Smooth muscle cell (in vitro differentiated cells): Measurements from ENCODE around the gene DOCK2. TPM values are rescaled to one million over a fixed set of nuclear protein-coding genes. Genes with fewer than 3 reads are reported as not detected.
A peak's percentile ranks its signal among the peaks of the same experiment; 100 is the strongest.

Experiments
- DNase-seq: peaks from one replicate; lab custom pipeline; 2025; ENCODE audit not compliant: unreplicated experiment; lab: John Stamatoyannopoulos, UW
- H2AFZ ChIP-seq: fragments of 200-600 bp; sonication (generic); 2 replicates; pipeline ENCODE4 v1.6.0; 2016; ENCODE audit warnings: antibody characterized with exemption, low read depth, mild to moderate bottlenecking
- H3F3A ChIP-seq: fragments of 200-600 bp; sonication (generic); 2 replicates; pipeline ENCODE4 v1.6.0; 2017; ENCODE audit warnings: antibody characterized with exemption, low read depth
- H3K27ac ChIP-seq: fragments of 200-600 bp; sonication (generic); 2 replicates; pipeline ENCODE4 v1.5.1; 2016; ENCODE audit warnings: low read depth, mild to moderate bottlenecking
- H3K27me3 ChIP-seq: fragments of 200-600 bp; sonication (generic); 2 replicates; pipeline ENCODE4 v1.6.1; 2016; ENCODE audit warnings: low read depth, mild to moderate bottlenecking
- H3K36me3 ChIP-seq: fragments of 200-600 bp; sonication (generic); 2 replicates; pipeline ENCODE4 v1.5.1; 2016; ENCODE audit warnings: low read depth
- H3K4me1 ChIP-seq: fragments of 200-600 bp; sonication (generic); 2 replicates; pipeline ENCODE4 v1.5.1; 2016; ENCODE audit warnings: low read depth
- H3K4me2 ChIP-seq: fragments of 200-600 bp; sonication (generic); 2 replicates; pipeline ENCODE4 v1.6.0; 2016; ENCODE audit warnings: mild to moderate bottlenecking
- H3K4me3 ChIP-seq: fragments of 200-600 bp; sonication (generic); 2 replicates; pipeline ENCODE4 v1.5.1; 2016; ENCODE audit warnings: mild to moderate bottlenecking
- H3K79me2 ChIP-seq: fragments of 200-600 bp; sonication (generic); 2 replicates; pipeline ENCODE4 v1.6.0; 2016; ENCODE audit warnings: low read depth, mild to moderate bottlenecking
- H3K9ac ChIP-seq: fragments of 200-600 bp; sonication (generic); 2 replicates; pipeline ENCODE4 v1.6.0; 2016; ENCODE audit warnings: low read depth
- H3K9me3 ChIP-seq: fragments of 200-600 bp; sonication (generic); replicated peaks from 2 replicates; pipeline ENCODE4 v1.5.1; 2016; ENCODE audit warnings: low read depth
- H4K20me1 ChIP-seq: fragments of 200-600 bp; sonication (generic); 2 replicates; pipeline ENCODE4 v1.6.0; 2016; ENCODE audit warnings: low read depth
- CTCF ChIP-seq: fragments of 200-600 bp; sonication (generic); IDR thresholded peaks from 2 replicates; pipeline ENCODE4 v1.5.1; 2017; ENCODE audit warnings: borderline replicate concordance, mild to moderate bottlenecking, antibody characterized with exemption; ENCODE audit not compliant: insufficient read depth, poor library complexity, severe bottlenecking
- WGBS: methylation state at CpG from one replicate; pipeline ENCODE4 v1.1.7; 2016; ENCODE audit warnings: low lambda C conversion rate; 5-methylcytosine and 5-hydroxymethylcytosine counted together
- polyA plus RNA-seq: library from polyadenylated mRNA; unstranded; fragments of >200 nt; fragmentation: Nextera tagmentation; extraction: Ambion mirVana; gene quantifications from 2 replicates; pipeline ENCODE4 v1.2.1, GENCODE V29; 2016
- total RNA-seq: library from RNA; depleted of rRNA; stranded (reverse); fragments of >200 nt; gene quantifications from 2 replicates; pipeline ENCODE4 v1.2.3, GENCODE V29; 2014

The DOCK2 gene
- total and polyA plus RNA-seq, 2 experiments from 2014 or later = 0.73 to 3.0 TPM

GRCh38 chr5:169634606-169635005 is 2.5 kb upstream of the DOCK2 start:
- no peak for TF ChIP-seq CTCF
- H3K79me2 ChIP-seq = no peaks in the 10 kb centered on the region
- no peak overlapping the region for H2AFZ ChIP-seq
- 81% methylated on average over 1 of the region's 1 CpG for WGBS
- H3F3A ChIP-seq = no peaks in the 10 kb centered on the region
- H3K27me3 ChIP-seq = peaks cover 33% of the 10 kb centered on the region
- H3K4me2 ChIP-seq = no peak overlapping the region
- H3K9ac ChIP-seq = no peak overlapping the region
- H3K9me3 ChIP-seq = no peaks in the 10 kb centered on the region
- no peak for DNase-seq
- H3K36me3 ChIP-seq = no peaks in the 10 kb centered on the region
- H4K20me1 ChIP-seq = no peaks in the 10 kb centered on the region
- H3K27ac ChIP-seq = no peak overlapping the region
- H3K4me3 ChIP-seq = no peak overlapping the region
- no peaks in the 10 kb centered on the region for H3K4me1 ChIP-seq

GRCh38 chr5:169635936-169636335 is 1.1 kb upstream of the DOCK2 start:
- peaks cover 33% of the 10 kb centered on the region for H3K27me3 ChIP-seq
- no peak overlapping the region for H3K4me2 ChIP-seq
- no peak for DNase-seq
- no peak overlapping the region for H3K27ac ChIP-seq
- H2AFZ ChIP-seq = no peak overlapping the region
- H3K9ac ChIP-seq = no peak overlapping the region
- no peaks in the 10 kb centered on the region for H4K20me1 ChIP-seq
- H3F3A ChIP-seq = no peaks in the 10 kb centered on the region
- H3K4me3 ChIP-seq = no peak overlapping the region
- no peaks in the 10 kb centered on the region for H3K36me3 ChIP-seq
- WGBS = 78% methylated on average over 1 of the region's 1 CpG
- no peaks in the 10 kb centered on the region for H3K4me1 ChIP-seq
- no peaks in the 10 kb centered on the region for H3K9me3 ChIP-seq
- no peaks in the 10 kb centered on the region for H3K79me2 ChIP-seq
- no peak for TF ChIP-seq CTCF

GRCh38 chr5:169636477-169637084 is 494 bp upstream of the DOCK2 start:
- WGBS = 52% methylated on average over 23 of the region's 23 CpGs
- DNase-seq = no peak
- Histone ChIP-seq H3K9ac (no peak overlapping the region), H3K79me2 (no peaks in the 10 kb centered on the region), H2AFZ (no peak overlapping the region), H3K4me3 (peak overlapping the region; percentile 39), H3K4me1 (no peaks in the 10 kb centered on the region), H3K9me3 (no peaks in the 10 kb centered on the region), H3F3A (no peaks in the 10 kb centered on the region), H3K4me2 (peak overlapping the region; percentile 86), H3K36me3 (no peaks in the 10 kb centered on the region), H4K20me1 (no peaks in the 10 kb centered on the region), H3K27ac (no peak overlapping the region), H3K27me3 (peaks cover 33% of the 10 kb centered on the region)
- no peak for TF ChIP-seq CTCF

GRCh38 chr5:169637549-169638121 is 560 bp downstream of the DOCK2 start:
- peak overlapping the region; percentile 86 for H3K4me2 ChIP-seq
- TF ChIP-seq CTCF = no peak
- H2AFZ ChIP-seq = no peak overlapping the region
- no peaks in the 10 kb centered on the region for H3K9me3 ChIP-seq
- H3K27me3 ChIP-seq = peaks cover 33% of the 10 kb centered on the region
- no peak overlapping the region for H3K4me3 ChIP-seq
- H3F3A ChIP-seq = no peaks in the 10 kb centered on the region
- H3K27ac ChIP-seq = no peak overlapping the region
- H3K4me1 ChIP-seq = no peaks in the 10 kb centered on the region
- H3K79me2 ChIP-seq = no peaks in the 10 kb centered on the region
- H4K20me1 ChIP-seq = no peaks in the 10 kb centered on the region
- no peak overlapping the region for H3K9ac ChIP-seq
- 50% methylated on average over 16 of the region's 18 CpGs for WGBS
- no peaks in the 10 kb centered on the region for H3K36me3 ChIP-seq
- DNase-seq = no peak
